Astrocyte (in vitro differentiated cells and primary cell): ENCODE results near the gene SHB.

ENCODE experiments used
- EZH2 ChIP-seq: IDR thresholded peaks from 2 replicates; pipeline ENCODE4 v1.6.1; 2012; ENCODE audit warnings: mild to moderate bottlenecking, low read length, inconsistent platforms; ENCODE audit not compliant: insufficient read depth
- TF ChIP-seq, protein P1 (sequence below): IDR thresholded peaks from 2 replicates; pipeline ENCODE4 v1.5.1; 2011; ENCODE audit warnings: low read depth, mild to moderate bottlenecking, inconsistent platforms, low read length, moderate library complexity; ENCODE audit not compliant: insufficient read depth

GRCh38 chr9:37917801-37918664 lies 151.0 kb downstream of the SHB start:
- TF ChIP-seq, protein P1, sequence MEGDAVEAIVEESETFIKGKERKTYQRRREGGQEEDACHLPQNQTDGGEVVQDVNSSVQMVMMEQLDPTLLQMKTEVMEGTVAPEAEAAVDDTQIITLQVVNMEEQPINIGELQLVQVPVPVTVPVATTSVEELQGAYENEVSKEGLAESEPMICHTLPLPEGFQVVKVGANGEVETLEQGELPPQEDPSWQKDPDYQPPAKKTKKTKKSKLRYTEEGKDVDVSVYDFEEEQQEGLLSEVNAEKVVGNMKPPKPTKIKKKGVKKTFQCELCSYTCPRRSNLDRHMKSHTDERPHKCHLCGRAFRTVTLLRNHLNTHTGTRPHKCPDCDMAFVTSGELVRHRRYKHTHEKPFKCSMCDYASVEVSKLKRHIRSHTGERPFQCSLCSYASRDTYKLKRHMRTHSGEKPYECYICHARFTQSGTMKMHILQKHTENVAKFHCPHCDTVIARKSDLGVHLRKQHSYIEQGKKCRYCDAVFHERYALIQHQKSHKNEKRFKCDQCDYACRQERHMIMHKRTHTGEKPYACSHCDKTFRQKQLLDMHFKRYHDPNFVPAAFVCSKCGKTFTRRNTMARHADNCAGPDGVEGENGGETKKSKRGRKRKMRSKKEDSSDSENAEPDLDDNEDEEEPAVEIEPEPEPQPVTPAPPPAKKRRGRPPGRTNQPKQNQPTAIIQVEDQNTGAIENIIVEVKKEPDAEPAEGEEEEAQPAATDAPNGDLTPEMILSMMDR, result no peak
- TF ChIP-seq EZH2, result no peak
